Renal pelvis (tissue), 4 donors: ENCODE results near the gene UGT1A5. TPM values are rescaled to one million over a fixed set of nuclear protein-coding genes. Genes with fewer than 3 reads are reported as not detected.

ENCODE experiments used
- DNase-seq: peaks from one replicate; pipeline ENCODE4 v3.0.0-alpha.2; 2013
- polyA plus RNA-seq, 3 donors: library from polyadenylated mRNA; unstranded; fragments of 120-200 nt; gene quantifications; one replicate each; pipeline ENCODE4 v1.2.1, GENCODE V29; 2013; ENCODE audit not compliant: insufficient read length in 3 of 3

Gene UGT1A5
- polyA plus RNA-seq, 3 donors, result not detected

GRCh38 chr2:233780771-233781170 is 68.1 kb downstream of the UGT1A5 start:
- no peak for DNase-seq

DNA sequence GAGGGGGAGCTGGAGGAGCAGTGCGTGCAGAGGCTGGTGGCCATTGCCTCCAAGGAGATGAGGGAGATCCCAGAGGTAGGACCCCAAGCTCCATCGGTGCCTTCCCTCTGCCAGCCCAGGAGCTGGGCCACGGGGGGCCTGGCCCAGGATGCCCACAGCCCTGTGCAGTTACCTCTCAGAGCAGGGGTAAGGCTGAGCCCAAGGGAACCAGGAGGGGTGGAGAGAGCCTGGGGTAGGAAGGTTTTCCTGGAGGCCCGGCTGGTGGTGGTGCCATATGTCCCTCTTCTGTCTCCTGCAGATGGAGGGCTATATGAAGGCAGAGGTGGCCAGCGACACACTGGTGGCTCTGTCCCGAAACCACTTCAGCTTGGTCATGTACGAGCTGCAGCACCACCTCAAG is 76.8 kb downstream of the UGT1A5 start:
- DNase-seq, result no peak

DNA sequence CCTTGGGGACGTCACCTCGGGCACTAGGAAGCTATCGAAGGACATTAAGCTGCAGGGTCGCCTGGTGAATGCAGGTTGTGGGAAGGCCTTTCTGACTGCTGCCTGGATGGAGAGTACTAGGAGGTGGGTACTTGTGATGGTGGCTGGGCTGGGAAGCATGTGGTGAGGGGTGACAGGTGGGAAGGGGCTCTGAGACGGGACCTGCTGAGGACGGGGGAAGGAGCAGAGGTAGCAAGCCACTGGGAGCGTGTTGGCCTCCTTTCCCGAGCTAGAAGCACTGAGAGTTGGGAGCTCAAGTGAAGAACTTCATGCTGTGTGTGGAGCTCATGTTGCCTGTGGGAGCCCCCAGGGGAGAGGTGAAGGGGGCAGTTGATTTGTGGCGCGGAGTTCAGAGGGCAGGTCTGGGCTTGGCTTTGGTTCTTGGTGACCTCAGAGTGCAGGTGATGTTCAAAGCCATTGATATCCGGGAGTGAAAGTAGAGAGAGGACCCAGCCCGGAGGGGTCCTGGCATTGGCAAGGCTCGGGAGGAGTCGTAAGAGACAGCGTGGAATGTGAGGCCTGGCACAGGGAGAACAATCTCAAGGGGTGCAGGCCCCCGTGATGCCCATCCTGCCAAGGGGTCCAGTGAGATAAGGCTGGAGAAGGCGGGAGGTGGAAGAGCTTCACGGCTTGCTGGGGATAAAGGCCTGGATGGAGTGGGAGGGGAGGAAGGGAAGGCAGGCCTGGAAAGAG is 78.6 kb downstream of the UGT1A5 start:
- no peak for DNase-seq

- DNase-seq, result no peak
Observed at GRCh38 chr2:233791883-233792329, 79.2 kb downstream of the UGT1A5 start.

DNA sequence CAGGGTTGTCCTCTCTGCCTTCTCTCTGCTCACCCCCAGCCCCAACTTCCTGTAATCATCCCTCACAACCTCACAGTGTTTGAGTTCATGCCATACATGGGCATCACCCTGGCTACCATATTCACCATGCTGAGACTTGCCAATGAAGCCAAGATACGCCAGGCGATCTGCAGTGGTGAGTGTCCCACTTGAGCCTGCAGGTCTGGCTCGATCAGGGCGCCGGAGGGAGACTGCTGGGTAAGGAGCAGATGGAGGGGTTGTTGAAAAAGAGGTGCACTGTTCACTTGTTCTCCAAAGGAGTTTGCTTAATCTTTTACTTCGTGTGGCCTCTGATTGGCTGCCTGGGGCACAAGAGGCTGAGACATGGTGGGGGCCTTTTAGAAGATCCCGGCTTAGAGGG is 80.0 kb downstream of the UGT1A5 start:
- DNase-seq, result no peak

DNA sequence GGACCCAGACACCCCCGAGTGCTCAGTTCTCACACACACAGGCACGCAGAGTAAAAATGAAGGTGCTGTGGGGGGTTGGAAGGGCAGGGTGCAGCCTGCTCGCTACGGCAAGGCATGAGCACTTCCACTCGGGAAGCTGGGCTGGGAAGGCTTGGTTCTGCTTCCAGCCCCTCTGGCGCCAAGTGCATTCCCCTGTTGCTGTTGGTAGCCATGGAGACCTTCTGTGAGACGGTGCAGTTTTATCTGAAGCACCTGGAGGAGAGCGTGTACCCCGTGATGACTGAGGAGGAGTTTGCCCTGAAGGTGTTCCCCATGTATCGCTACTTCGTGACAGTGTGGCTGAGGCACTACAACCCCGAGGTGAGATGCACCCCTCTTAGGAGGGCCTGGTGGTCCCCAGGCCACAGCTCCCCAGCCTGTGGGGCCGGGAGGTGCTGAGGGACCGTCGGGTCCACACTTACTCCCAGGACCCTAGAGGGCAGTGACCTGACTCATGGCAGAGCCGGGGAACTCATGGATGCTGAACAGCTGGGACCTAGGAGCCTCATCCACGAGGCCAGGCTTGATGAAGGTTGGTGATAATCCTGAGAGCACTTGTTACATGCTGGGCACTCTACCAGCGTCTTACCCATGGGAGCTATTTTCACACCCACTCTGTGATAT is 80.9 kb downstream of the UGT1A5 start:
- no peak for DNase-seq

DNA sequence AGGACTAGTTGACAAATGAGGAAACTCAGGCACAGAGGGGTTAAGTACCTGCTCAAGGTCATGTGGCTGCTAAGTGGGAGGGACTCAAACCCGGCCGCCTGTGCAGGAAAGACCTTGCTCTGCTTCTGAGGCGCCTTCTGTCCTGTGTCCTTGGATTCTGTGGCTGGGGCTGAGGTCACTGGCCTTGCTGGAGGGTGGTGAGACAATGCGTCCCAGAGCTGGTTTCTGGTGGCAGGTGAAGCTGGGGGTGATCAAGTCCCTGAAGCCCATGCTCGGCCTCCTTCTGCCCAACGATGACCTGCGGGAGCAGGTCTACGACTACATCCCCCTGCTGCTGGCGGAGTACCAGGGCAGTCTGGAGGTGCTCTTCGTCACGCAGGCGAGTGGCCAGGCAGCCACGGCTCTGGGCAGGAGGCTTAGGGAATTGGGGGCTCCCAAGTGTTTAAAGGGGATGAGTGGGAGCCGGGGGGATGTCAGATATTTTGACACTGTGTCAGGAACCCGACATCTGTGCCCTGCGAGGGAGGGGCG is 81.5 kb downstream of the UGT1A5 start:
- no peak for DNase-seq

DNA sequence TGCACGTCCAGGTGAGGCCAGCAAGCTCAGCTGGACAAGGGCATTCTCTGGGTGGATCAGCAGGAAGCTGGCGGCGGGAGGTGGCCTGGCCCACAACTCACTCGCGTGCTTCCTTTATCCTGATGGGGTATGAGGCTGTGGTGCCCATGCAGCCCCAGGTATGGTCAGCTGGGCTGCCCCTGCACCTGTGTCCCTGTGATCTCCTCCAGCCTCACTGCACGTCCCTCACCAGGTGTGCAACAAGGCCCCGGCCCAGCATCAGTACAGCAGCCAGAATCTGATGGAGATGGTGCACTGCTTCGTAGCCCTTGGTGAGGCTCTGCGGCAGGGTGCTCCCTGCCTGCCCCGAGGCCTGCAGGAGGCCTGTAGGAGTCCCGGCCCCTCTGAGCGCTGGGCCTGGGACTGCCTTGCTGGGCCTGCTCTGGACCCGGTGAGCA is 83.0 kb downstream of the UGT1A5 start:
- DNase-seq, result no peak

- DNase-seq, result no peak
Observed at GRCh38 chr2:233796254-233796653, 83.5 kb downstream of the UGT1A5 start.

DNA sequence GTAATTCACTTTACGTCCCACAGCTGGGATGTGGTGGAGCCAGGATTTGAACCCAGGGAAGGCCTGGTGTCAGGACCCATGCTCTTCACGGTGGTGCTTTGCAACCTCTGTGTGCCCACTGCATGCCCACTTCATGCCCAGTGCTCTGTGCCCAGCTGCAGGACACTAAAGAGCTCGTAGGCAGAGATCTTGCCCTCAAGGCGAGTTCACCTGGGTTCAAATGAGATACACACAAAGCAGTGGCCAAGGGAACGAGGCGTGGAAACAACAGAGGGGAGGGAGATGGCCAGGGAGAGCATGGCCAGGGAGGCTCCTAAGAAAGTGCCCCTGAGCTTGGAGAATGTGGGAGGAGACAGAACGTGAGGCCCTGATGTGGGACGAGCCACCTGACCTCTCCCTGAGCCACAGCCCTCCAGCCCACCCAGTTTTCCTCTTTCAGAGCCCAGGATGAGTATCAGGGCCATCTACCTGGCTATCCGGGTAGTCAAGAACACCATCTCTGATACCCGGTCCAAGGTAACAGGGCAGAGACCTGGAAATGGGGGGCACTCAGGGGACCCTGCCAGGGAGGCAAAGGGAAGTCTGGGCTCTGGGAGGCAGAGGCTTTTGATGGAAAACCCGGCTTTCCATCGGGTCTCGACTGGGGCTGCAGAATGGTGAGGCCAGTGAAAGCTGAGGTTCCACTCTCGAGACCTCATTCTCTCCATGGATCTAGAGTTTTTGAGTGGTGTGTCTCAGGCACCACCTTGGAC is 85.8 kb downstream of the UGT1A5 start:
- DNase-seq, result no peak

DNA sequence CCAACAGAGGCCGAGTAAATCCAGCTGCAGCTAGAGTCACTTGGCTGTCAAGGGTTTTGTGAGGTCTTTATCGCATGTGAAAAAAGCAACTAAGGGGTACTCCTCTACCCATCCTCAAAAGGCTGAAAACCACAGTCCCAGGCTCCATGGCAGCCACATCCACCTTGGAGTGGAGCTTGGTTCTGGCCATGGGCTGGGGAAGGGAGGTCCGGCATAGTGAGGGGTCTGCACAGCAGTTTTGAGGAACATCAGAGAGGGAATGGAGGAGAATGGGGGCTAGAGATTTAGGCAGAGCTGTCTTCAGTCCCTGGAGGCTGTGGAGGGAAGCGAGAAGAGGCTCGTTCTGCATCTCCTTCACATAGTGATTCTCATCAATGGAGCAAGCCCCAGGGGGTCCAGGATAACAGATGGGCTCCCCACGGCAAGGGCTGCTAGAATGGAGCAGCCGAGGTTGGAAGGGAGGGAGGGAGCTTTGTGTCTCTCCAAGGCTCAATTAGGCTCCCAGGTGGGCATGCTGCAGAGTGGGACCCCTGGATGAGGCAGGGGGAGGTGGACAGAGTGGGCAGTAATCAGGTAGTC is 86.5 kb downstream of the UGT1A5 start:
- no peak for DNase-seq

DNA sequence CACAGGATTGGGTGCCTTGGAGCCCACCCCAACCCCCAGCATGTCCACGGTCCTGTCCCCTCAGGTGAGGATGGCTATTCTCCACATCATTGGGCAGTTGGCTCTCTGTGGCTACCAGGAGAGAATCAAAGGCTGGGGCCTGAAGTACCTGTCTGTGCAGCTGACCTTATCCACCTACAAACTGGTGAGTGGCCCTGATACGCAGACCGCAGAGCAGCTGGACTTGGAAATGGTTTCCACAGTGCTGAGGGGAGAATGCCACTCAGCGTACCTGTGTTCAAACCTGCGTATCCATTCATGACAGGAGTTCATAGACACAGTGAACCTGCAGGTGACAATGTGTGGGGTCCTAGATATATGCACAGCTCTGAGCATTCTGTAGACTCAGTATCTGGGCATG is 87.0 kb downstream of the UGT1A5 start:
- no peak for DNase-seq

- no peak for DNase-seq
Observed at GRCh38 chr2:233800208-233800607, 87.5 kb downstream of the UGT1A5 start.

DNA sequence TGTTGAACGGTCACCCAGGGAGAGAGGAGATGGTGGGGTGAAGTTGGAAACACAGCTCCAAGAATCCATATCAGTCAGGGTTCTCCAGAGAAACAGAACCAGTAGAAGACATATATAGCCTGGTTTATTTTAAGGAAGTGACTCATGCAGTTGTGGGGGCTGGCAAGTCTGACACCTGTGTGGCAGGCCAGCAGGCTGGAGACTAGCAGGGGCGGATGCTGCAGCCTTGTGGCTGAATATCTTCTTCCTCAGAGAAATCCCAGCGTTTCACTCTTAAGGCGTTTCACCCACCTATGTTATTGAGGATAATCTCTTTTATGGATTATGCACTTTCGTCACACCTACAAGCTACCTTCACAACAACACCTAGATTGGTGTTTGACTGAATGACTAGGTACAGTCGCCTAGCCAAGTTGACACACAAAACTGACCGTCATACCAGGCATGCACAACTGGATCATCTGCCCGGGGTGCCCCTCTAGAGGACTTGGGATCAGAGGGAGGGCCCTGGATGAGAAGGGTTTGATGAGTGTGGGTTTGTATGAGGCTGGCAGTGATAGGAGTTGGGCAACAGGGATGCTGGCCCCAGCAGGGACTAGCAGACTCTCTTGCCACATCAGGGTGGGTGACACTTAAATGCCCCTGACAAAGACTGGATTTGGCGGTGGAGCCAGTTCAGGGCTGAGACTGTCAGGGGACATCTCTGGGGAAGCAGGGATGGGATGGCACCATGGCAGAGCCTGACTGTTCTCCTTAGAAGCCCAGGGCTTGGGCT is 88.8 kb downstream of the UGT1A5 start:
- no peak for DNase-seq

DNA sequence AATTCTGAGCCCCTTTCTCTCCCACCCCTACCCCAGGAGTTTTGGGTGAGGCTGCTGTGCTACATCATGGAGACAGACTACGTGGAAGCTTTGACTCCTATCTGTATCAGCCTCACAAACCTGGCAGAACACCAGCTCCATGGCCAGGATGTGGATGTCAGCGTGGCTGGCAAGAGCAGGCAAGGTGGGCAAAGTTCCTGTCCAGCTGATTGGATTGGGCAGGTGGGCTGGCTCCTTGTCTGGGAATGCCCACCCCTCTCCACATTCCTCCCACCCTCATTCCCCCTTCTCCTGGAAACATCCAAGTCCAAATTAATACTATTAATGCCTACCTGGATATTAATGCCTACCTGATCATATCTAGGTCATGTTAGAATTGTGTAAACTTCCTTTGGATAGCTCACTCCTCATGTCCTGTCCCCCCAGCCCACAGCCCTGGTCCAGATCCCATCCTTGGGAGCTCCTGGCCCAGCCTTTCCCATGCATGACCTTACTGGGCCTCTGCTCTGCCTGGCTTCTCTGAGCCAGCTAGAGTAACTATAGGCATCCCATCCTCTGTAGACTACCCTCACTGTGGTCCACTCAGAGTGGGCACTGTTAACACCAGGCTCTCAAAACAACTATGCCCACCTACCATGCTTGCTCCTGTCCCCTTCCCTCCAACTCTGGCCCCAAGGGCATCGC is 89.6 kb downstream of the UGT1A5 start:
- DNase-seq, result no peak

DNA sequence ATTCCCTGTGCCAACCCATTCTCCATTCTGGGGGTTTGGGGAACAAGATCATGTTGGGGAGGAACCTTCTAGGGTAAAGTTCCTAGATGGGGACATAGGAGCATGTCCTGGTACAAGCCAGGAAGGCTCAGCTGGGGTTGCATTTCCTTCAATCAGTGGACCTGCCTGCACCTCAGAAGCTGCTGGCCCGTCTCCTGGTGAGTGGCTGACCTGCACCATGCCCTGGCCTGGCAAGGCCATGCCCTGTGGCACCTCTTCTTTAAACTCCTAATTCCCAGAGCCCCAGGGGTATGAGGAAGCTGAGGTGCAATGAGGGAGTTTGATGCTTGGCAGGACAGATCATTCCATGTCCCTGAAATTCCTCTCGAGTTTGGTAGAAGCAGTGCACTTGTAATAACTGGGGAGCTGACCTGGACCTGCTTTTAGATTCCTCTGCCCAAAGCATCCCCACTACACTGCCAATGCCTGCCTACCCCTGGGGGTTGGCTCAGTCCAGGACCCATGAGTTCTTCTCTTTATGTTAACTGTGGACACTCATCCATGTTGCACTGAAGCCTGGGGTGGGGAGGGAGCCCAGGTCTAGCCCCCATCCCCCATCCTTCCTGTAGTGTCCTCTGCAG is 90.7 kb downstream of the UGT1A5 start:
- no peak for DNase-seq

DNA sequence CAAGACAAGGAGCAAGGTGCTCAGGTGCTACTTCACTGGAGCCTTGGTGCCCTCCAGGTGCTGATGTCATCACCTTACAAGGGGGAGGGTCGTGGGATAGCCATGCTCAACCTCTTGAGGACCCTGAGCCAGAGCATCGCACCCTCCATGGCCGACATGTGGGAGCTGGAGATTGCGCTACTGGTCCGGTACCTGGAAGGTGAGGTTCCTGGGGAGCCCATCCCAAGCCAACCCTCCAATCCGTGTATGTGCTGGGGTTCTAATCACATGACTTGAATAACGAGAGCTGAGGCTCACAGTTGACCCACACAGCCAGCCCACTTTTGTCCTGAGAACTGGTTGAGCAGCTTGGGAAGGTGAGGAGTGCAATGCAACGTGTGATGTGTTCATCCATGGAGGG is 91.3 kb downstream of the UGT1A5 start:
- DNase-seq, result no peak

DNA sequence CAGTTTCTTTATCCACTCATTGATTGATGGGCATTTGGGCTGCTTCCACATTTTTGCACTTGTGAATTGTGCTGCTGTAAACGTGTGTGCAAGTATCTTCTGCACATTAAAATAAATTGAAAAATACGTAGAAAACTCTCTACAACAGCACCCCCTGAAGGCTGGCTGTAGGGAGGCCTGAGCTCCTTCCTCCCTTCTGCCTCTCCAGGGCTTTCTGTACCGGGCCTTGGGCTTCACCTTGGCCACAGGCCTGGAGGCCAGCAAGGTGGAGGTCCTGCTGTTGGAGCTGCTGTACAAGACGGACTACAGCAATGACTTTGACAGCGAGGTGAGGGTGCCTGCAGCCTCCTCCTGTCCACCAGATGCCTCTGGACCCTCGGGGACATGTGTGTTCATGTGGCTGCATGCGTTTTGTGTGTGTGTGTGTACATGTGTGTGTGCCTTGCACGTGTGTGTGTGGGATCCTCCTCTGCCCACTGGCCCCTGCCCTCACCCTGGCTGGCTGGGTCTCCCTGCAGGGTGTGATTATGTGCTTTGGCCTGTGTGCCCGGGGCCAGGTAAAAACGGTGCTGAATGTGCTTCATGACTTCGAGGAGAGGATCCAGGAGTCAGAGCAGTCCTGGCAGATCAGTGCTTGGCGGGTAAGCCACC is 94.6 kb downstream of the UGT1A5 start:
- no peak for DNase-seq
